CD4-positive, alpha-beta T cell treated with Interleukin-4 for 1 hour (primary cell): ENCODE measurements around the gene CD28.

Source experiments
- DNase-seq, 2 donors: peaks; one replicate each; pipeline ENCODE4 v3.0.0-alpha.2; 2020 to 2022

The CD28 gene

GRCh38 chr2:203786549-203787351 lies 80.3 kb downstream of the CD28 start:
- no peak for DNase-seq

- DNase-seq: no peak
These were observed 81.5 kb downstream of the CD28 start for GRCh38 chr2:203787979-203788378.
